Hindlimb muscle (tissue), 1 donor: ENCODE results near the gene ALAD. TPM values are rescaled to one million over a fixed set of nuclear protein-coding genes. Genes with fewer than 3 reads are reported as not detected.
"Not testable (repeated sequence)": the region's sequence is repeated elsewhere in the genome, so short reads cannot be mapped to it uniquely, and the experiment has no call there.

Experiments used
- DNase-seq: peaks from one replicate; pipeline ENCODE4 v3.0.0-alpha.2; 2013
- polyA plus RNA-seq: library from polyadenylated mRNA; unstranded; fragments of 120-200 nt; gene quantifications from one replicate; pipeline ENCODE4 v1.2.1, GENCODE V29; 2013; ENCODE audit not compliant: insufficient read length

Gene ALAD
- 20.7 TPM for polyA plus RNA-seq

- peak; percentile 100 for DNase-seq
These were observed at the start of gene ALAD for GRCh38 chr9:113401027-113401792. Gene ALAD (minus strand): TSS chr9:113401284. CDS start chr9:113393559, 7,725 bp downstream.

DNA sequence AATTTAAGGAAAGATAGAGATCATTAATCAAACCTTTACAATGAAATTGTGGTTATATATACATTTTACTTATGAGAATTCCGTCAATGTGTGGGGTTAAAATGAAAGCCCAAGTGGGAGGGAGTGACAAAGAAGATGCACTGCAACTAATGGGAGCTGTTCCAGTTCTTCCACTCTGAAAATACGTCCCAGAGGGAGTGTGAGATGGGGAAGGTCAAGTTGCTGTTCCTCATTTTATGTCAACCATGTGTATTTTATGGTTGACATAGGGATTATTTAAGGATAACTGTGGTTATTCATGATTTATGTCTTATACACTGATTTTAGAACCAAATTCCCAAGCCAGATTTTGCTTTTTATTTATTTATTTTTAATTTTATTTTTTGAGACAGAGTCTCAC lies 48.3 kb upstream of the ALAD start:
- no peak for DNase-seq

DNA sequence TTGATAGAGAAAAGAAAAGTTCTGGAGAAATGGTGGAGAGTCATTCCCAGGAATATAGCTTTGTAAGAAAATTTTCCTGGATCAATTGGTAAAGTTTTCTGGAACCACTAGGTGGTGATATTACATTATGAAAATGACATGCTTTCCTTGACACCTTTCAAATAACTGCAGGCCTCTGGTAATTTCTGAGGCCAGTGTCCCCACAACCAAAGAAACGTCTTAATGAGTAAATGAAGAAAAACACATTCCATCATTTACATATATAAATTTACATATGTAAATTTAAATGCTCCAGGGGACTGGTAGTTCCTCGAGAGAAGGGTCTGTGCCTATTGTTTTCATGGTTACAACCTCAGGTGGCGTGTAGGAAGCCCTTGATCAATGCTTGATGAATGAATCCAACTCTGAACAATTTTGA lies 45.2 kb upstream of the ALAD start:
- DNase-seq, result peak; percentile 47

GRCh38 chr9:113444736-113445135 lies 43.7 kb upstream of the ALAD start:
- no peak for DNase-seq

DNA sequence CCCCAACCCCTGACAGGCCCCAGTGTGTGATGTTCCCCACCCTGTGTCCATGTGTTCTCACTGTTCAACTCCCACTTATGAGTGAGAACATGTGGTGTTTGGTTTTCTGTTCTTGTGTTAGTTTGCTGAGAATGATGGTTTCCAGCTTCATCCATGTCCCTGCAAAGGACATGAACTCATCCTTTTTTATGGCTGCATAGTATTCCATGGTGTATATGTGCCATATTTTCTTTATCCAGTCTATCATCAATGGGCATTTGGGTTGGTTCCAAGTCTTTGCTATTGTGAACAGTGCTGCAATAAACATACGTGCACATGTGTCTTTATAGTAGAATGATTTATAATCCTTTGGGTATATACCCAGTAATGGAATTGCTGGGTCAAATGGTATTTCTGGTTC lies 36.6 kb upstream of the ALAD start:
- DNase-seq, result not testable (repeated sequence)

- no peak for DNase-seq
These were observed 35.8 kb upstream of the ALAD start for GRCh38 chr9:113436728-113437515.

DNA sequence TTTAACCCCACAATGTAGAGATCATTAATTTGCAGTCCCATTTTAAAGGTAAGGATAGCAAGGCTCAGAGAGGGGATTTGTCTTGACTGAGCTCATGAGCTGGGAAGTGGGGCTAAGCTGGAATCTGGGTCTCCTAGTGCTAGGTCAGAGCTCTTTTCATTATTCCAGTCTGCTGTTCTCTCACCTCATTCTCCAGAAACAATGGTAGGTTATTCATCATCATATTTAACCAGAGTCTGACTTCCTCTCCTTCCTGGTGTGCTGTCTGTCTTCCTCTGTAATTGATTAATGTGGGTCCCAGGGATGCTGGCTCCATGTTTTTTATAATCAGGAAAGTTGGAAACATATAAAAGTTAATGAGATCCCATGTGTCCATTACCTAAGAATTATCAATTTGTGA lies 30.1 kb upstream of the ALAD start:
- no peak for DNase-seq

GRCh38 chr9:113428062-113428615 lies 27.1 kb upstream of the ALAD start:
- DNase-seq, result no peak

GRCh38 chr9:113427629-113428028 lies 26.5 kb upstream of the ALAD start:
- DNase-seq, result no peak

DNA sequence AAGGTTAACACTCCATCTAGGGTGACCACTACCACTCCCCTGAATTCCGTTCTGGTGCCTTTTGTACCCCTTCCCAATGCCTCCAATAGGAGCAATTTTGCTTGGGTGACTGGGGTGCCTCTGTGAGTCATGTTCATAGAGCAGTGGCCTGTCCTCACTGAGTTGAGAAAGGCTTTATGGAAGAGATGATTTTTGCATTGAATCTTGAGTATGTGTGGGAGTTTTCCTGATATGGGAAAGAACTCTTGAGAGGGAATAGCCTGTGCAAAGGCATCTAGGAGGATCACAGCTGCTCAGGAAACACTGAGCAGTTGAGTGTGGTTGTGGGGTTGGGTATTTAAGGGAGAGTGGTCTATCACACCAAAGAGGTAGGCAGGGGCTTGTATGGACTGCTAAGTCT lies 25.6 kb upstream of the ALAD start:
- DNase-seq, result no peak

- no peak for DNase-seq
These were observed 24.0 kb upstream of the ALAD start for GRCh38 chr9:113425072-113425471.

DNA sequence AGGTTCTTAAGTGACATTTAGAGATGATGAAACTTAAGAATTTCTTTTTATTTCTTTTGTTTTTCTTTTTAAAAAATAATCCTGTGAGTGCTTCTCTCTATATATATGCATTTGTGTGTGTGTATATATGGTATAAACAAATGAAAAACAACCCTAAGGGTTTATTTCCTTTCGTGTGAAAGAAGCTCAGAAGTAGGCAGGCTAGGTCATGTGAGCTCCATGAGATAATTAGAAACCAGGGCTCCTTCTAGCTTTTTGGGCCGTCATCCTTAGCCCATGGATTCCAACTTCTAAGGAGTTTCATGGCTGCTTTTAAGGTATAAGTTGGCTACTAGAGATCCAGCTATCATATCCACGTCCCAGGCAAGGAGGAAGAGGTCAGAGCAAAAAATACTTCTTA lies 20.6 kb upstream of the ALAD start:
- no peak for DNase-seq

- no peak for DNase-seq
These were observed 16.3 kb upstream of the ALAD start for GRCh38 chr9:113417370-113417769.

DNA sequence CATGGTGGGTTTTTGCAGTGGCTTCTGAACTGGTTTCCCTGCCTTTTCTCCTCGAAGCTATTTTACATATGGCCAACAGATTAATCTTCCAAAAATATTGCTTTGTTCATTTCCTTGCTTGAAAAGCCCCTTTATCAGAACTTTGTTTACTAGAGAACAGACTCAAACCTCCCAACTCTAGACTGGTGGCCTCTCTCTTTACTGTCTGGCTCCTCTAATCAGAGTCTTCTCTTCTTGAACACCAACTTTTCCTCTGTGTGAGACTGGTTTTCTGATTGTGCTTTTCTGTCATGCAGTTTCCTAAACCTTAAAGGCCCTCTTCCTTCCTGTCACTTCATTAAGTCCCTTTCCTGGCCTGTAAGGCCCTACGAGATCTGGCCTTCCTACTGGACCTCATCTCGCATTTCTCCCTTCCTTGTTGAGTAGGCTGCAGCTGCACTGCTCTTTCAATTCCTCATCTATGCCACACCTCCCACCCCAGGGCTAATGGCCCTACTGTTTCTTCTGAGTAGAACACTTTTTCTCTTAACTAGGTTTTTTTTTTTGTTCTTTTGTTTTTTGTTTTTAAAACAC lies 15.2 kb upstream of the ALAD start:
- no peak for DNase-seq

GRCh38 chr9:113410207-113410864 lies 9.3 kb upstream of the ALAD start, which contains the start of the genes C9orf43 and POLE3:
Gene C9orf43 (plus strand): TSS chr9:113410747. CDS start chr9:113413494, 2,747 bp downstream.
Gene POLE3 (minus strand): TSS chr9:113410675. CDS start chr9:113410293, 382 bp downstream.
- DNase-seq, result peak; percentile 97

DNA sequence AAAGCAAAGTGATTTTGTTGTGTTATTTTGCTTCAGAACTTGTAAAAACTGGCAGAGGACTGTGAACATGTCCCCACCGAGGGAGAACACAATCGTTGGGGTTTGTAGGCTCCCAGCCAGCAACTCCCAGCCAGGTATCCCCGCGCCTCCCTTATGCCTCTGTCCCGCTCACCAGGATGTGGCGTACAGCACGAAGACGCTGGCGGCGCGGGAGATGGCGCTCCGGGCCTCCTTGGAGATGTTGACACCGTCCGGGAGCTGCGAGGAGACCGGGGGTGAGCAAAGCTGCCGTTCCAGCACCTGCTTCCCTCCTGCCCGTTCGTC lies 8.8 kb upstream of the ALAD start:
- DNase-seq, result no peak

DNA sequence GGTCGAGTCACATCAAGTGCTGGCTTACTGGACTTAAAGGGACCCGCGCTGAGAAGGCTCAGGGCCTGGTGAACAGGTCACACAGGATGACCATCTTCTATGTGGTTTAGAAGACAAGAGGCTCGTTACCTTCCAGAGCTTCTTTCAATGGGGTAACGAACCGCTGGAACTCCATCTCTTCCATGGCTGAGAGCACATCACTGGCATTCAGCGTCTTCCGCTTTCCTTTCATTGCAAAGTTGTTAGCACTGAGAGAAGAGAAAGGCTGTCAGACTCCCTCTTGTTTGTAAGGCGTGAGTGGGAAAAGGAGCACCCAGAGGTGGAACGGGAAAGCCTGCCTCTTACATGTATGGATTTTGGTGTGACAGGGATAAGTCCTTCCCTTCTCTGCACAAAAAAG lies 8.4 kb upstream of the ALAD start:
- no peak for DNase-seq

GRCh38 chr9:113406873-113407511 lies 5.9 kb upstream of the ALAD start:
- DNase-seq, result peak; percentile 72

- DNase-seq, result not testable (repeated sequence)
These were observed 5.3 kb upstream of the ALAD start for GRCh38 chr9:113406353-113406752.

DNA sequence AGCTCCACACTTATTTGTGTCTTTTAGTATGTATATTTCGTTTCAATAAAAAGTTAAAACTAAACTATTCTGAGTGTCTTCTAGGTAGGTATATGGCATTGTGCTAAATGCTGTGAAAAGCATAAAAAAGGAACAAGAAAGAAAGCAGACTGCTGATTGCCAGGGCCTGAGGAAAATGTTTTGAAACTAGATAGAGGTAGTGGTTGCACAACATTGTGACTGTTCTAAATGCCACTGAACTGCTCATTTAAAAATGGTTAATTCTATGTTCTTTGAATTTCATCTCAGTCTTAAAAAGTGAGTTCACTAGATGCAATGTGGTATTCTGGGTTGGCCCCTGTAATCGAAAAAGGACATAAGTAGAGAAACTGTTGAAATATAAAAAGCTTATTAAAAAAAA lies 2.6 kb upstream of the ALAD start:
- no peak for DNase-seq

DNA sequence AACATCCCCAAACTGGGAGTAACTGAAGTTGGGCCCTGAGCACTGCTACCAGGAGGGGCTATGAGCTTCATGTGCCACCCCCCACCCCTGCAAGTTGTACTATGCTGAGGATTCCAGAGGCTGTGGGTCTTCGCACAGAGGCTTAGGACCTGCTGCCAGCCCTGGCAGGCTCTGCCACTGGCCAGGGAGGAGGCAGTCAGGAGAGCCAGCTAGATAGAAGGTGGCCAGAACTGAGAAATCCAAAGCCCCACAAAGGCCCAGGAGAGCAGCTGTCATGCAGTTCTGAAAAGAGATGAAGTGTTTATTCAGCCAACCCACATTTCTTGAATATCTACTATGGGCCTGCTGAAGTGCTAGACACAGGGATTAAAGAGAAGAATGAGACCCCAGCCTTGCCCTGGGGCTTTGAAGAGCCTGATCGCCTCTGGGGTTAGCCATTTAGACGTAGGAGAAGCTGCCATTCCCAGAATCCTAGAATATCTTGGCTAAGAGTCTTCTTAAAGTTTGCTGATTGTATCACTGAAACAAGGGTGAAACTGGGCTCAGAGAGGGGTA lies 1.4 kb downstream of the ALAD start:
- no peak for DNase-seq

- no peak for DNase-seq
These were observed 2.3 kb downstream of the ALAD start for GRCh38 chr9:113398796-113399195.
